Stimulated activated effector memory CD8-positive, alpha-beta T cell treated with anti-CD3 and anti-CD28 coated beads, Interleukin-12 subunit alpha, Interleukin-12 subunit beta, amount 100 ng/mL, for 72 hours (primary cell): ENCODE measurements around the gene MGAT1.
"Not testable (repeated sequence)": the region's sequence is repeated elsewhere in the genome, so short reads cannot be mapped to it uniquely, and the experiment has no call there.

Source experiments
- ATAC-seq: fragments of 150-1000 bp; cut with Tn5 transposase; 2 replicates; pipeline ENCODE4 v1.10.0; 2021
- DNase-seq, 2 donors: peaks; one replicate each; pipeline ENCODE4 v3.0.0; 2021 to 2022; ENCODE audit warnings: low spot score in 2 of 2
- H3K27ac Mint-ChIP-seq: one replicate; pipeline ENCODE4 v1.8.0; 2022; ENCODE audit warnings: mild to moderate bottlenecking, mixed read lengths
- H3K36me3 Mint-ChIP-seq: one replicate; pipeline ENCODE4 v1.8.0; 2022; ENCODE audit warnings: mild to moderate bottlenecking, mixed read lengths
- H3K4me1 Mint-ChIP-seq: one replicate; pipeline ENCODE4 v1.8.0; 2022; ENCODE audit warnings: mixed read lengths
- H3K4me3 Mint-ChIP-seq: one replicate; pipeline ENCODE4 v1.8.0; 2022; ENCODE audit warnings: mild to moderate bottlenecking, mixed read lengths
- H3K9me3 Mint-ChIP-seq: one replicate; pipeline ENCODE4 v1.8.0; 2022; ENCODE audit warnings: mixed read lengths

MGAT1 gene

GRCh38 chr5:180829726-180830125 lies 27.1 kb upstream of the MGAT1 start:
- H3K27ac Mint-ChIP-seq, result peak overlapping the region; percentile 96

GRCh38 chr5:180828756-180829531 lies 26.3 kb upstream of the MGAT1 start:
- H3K27ac Mint-ChIP-seq, H3K4me3 Mint-ChIP-seq, H3K9me3 Mint-ChIP-seq, ATAC-seq: not testable (repeated sequence)
- Mint-ChIP-seq H3K4me1 (peaks cover 62% of the 10 kb centered on the region), H3K36me3 (peaks cover 21% of the 10 kb centered on the region)
- DNase-seq, result peak in 1 of 2 donors; percentile 10

More at GRCh38 chr5:180829726-180830125, 27.1 kb upstream of the MGAT1 start:
- H3K4me1 Mint-ChIP-seq, result peaks cover 65% of the 10 kb centered on the region
- peak overlapping the region; percentile 94 for H3K4me3 Mint-ChIP-seq
- peaks cover 27% of the 10 kb centered on the region for H3K36me3 Mint-ChIP-seq
- ATAC-seq, result no peak
- DNase-seq, result no peak
- H3K9me3 Mint-ChIP-seq, result no peaks in the 10 kb centered on the region

GRCh38 chr5:180827374-180827773 lies 24.8 kb upstream of the MGAT1 start:
- not testable (repeated sequence) for ATAC-seq, DNase-seq, H3K4me3 Mint-ChIP-seq, H3K9me3 Mint-ChIP-seq, H3K27ac Mint-ChIP-seq
- H3K4me1 Mint-ChIP-seq, result peaks cover 51% of the 10 kb centered on the region
- H3K36me3 Mint-ChIP-seq, result peaks cover 21% of the 10 kb centered on the region

GRCh38 chr5:180825768-180826525 lies 23.3 kb upstream of the MGAT1 start:
- Mint-ChIP-seq H3K4me3 (no peak overlapping the region), H3K9me3 (no peaks in the 10 kb centered on the region), H3K27ac (peak overlapping the region; percentile 21)

GRCh38 chr5:180824630-180825476 lies 22.2 kb upstream of the MGAT1 start:
- H3K4me3 Mint-ChIP-seq, result no peak overlapping the region
- peaks cover 31% of the 10 kb centered on the region for H3K4me1 Mint-ChIP-seq
- no peak for DNase-seq

More at GRCh38 chr5:180825768-180826525, 23.3 kb upstream of the MGAT1 start:
- DNase-seq (peak in 1 of 2 donors; percentile 59), ATAC-seq (peak; percentile 89)
- Mint-ChIP-seq H3K4me1 (peaks cover 40% of the 10 kb centered on the region), H3K36me3 (peaks cover 13% of the 10 kb centered on the region)

GRCh38 chr5:180823940-180824629 lies 21.5 kb upstream of the MGAT1 start:
- Mint-ChIP-seq H3K27ac (peak overlapping the region; percentile 8), H3K36me3 (no peaks in the 10 kb centered on the region), H3K4me1 (peaks cover 23% of the 10 kb centered on the region), H3K4me3 (no peak overlapping the region), H3K9me3 (no peaks in the 10 kb centered on the region)
- DNase-seq (no peak), ATAC-seq (no peak)

More at GRCh38 chr5:180824630-180825476, 22.2 kb upstream of the MGAT1 start:
- ATAC-seq, result no peak
- Mint-ChIP-seq H3K27ac (peak overlapping the region; percentile 21), H3K36me3 (peaks cover 2% of the 10 kb centered on the region), H3K9me3 (no peaks in the 10 kb centered on the region)

GRCh38 chr5:180823346-180823745 lies 20.7 kb upstream of the MGAT1 start:
- ATAC-seq (no peak), DNase-seq (no peak)
- no peaks in the 10 kb centered on the region for H3K36me3 Mint-ChIP-seq
- H3K4me1 Mint-ChIP-seq, result peaks cover 26% of the 10 kb centered on the region
- H3K4me3 Mint-ChIP-seq, result no peak overlapping the region
- no peaks in the 10 kb centered on the region for H3K9me3 Mint-ChIP-seq
- H3K27ac Mint-ChIP-seq, result no peak overlapping the region

GRCh38 chr5:180821538-180821937 lies 18.9 kb upstream of the MGAT1 start:
- H3K9me3 Mint-ChIP-seq, result no peaks in the 10 kb centered on the region
- no peaks in the 10 kb centered on the region for H3K36me3 Mint-ChIP-seq
- no peak for ATAC-seq
- H3K4me3 Mint-ChIP-seq, result no peak overlapping the region
- H3K4me1 Mint-ChIP-seq, result peaks cover 37% of the 10 kb centered on the region
- DNase-seq, result no peak
- no peak overlapping the region for H3K27ac Mint-ChIP-seq

GRCh38 chr5:180820788-180821321 lies 18.2 kb upstream of the MGAT1 start:
- no peak overlapping the region for H3K27ac Mint-ChIP-seq
- no peaks in the 10 kb centered on the region for H3K36me3 Mint-ChIP-seq
- DNase-seq, result no peak
- no peak overlapping the region for H3K4me3 Mint-ChIP-seq
- peaks cover 31% of the 10 kb centered on the region for H3K4me1 Mint-ChIP-seq
- no peaks in the 10 kb centered on the region for H3K9me3 Mint-ChIP-seq
- no peak for ATAC-seq

GRCh38 chr5:180818677-180819341 lies 16.2 kb upstream of the MGAT1 start:
- H3K27ac Mint-ChIP-seq, result no peak overlapping the region
- H3K4me1 Mint-ChIP-seq, result peaks cover 32% of the 10 kb centered on the region
- H3K9me3 Mint-ChIP-seq, result no peaks in the 10 kb centered on the region
- DNase-seq (peak in 1 of 2 donors; percentile 28), ATAC-seq (no peak)
- no peaks in the 10 kb centered on the region for H3K36me3 Mint-ChIP-seq
- H3K4me3 Mint-ChIP-seq, result no peak overlapping the region

- ATAC-seq, result peak; percentile 68
- Mint-ChIP-seq H3K36me3 (no peaks in the 10 kb centered on the region), H3K9me3 (no peaks in the 10 kb centered on the region), H3K4me1 (peaks cover 40% of the 10 kb centered on the region), H3K4me3 (no peak overlapping the region), H3K27ac (no peak overlapping the region)
- peak in 1 of 2 donors; percentile 44 for DNase-seq
Measured at GRCh38 chr5:180817893-180818674, 15.5 kb upstream of the MGAT1 start.

GRCh38 chr5:180816608-180817534 lies 14.3 kb upstream of the MGAT1 start:
- no peaks in the 10 kb centered on the region for H3K9me3 Mint-ChIP-seq
- peak overlapping the region; percentile 45 for H3K27ac Mint-ChIP-seq
- H3K4me3 Mint-ChIP-seq, result peak overlapping the region; percentile 49
- ATAC-seq (no peak), DNase-seq (no peak)
- peaks cover 46% of the 10 kb centered on the region for H3K4me1 Mint-ChIP-seq
- H3K36me3 Mint-ChIP-seq, result no peaks in the 10 kb centered on the region
